Measurements from ENCODE around the gene ARHGEF4. TPM values are rescaled to one million over a fixed set of nuclear protein-coding genes. Genes with fewer than 3 reads are reported as not detected.
A peak's percentile ranks its signal among the peaks of the same experiment; 100 is the strongest.
"Not testable (repeated sequence)": the region's sequence is repeated elsewhere in the genome, so short reads cannot be mapped to it uniquely, and the experiment has no call there.

Gene ARHGEF4
- total RNA-seq, 1 donor from 2014 or later = 0.07 TPM

- Mint-ChIP-seq H3K4me1 (peaks cover 13% of the 10 kb centered on the region), H3K27me3 (peaks cover 39% of the 10 kb centered on the region), H3K9me3 (no peaks in the 10 kb centered on the region), H3K4me3 (no peak overlapping the region), H3K36me3 (ENCODE audit: low read depth) (peaks cover 4% of the 10 kb centered on the region), H3K27ac (no peak overlapping the region)
- peak; percentile 21 for DNase-seq
- intact Hi-C loops (cut with micrococcal nuclease) = loop anchor here (5.0 kb wide), 1 partner anchor 170 kb away; no protein-coding TSS in a partner anchor
These were observed 130.2 kb downstream of the ARHGEF4 start for GRCh38 chr2:130966775-130967490.

- Mint-ChIP-seq H3K36me3 (ENCODE audit: low read depth) (no peaks in the 10 kb centered on the region), H3K4me3 (no peak overlapping the region), H3K9me3 (no peaks in the 10 kb centered on the region), H3K27ac (no peak overlapping the region), H3K27me3 (peaks cover 6% of the 10 kb centered on the region), H3K4me1 (peaks cover 11% of the 10 kb centered on the region)
- DNase-seq = peak; percentile 79
- intact Hi-C loops (cut with micrococcal nuclease) = loop anchor here (1.0 to 5.0 kb wide), 2 partner anchors 120 to 148 kb away; partner anchors contain the start of gene FAM168B
These were observed 135.7 kb downstream of the ARHGEF4 start for GRCh38 chr2:130972410-130972809.

GRCh38 chr2:130975729-130976128 lies 139.0 kb downstream of the ARHGEF4 start:
- no peaks in the 10 kb centered on the region for H3K36me3 Mint-ChIP-seq (ENCODE audit: low read depth)
- intact Hi-C loops (cut with micrococcal nuclease) = no loop called here
- H3K9me3 Mint-ChIP-seq = no peaks in the 10 kb centered on the region
- peaks cover 9% of the 10 kb centered on the region for H3K4me1 Mint-ChIP-seq
- no peak overlapping the region for H3K27ac Mint-ChIP-seq
- no peak overlapping the region for H3K4me3 Mint-ChIP-seq
- no peak for DNase-seq
- peaks cover 6% of the 10 kb centered on the region for H3K27me3 Mint-ChIP-seq

GRCh38 chr2:130976591-130977237 lies 140.0 kb downstream of the ARHGEF4 start:
- no peaks in the 10 kb centered on the region for H3K9me3 Mint-ChIP-seq
- no peaks in the 10 kb centered on the region for H3K36me3 Mint-ChIP-seq (ENCODE audit: low read depth)
- H3K27me3 Mint-ChIP-seq = peaks cover 7% of the 10 kb centered on the region
- no peak overlapping the region for H3K4me3 Mint-ChIP-seq
- peaks cover 9% of the 10 kb centered on the region for H3K4me1 Mint-ChIP-seq
- H3K27ac Mint-ChIP-seq = no peak overlapping the region
- DNase-seq = no peak
- intact Hi-C loops (cut with micrococcal nuclease) = no loop called here

GRCh38 chr2:130977461-130978050 lies 140.8 kb downstream of the ARHGEF4 start:
- intact Hi-C loops (cut with micrococcal nuclease) = no loop called here
- Mint-ChIP-seq H3K4me1 (peaks cover 3% of the 10 kb centered on the region), H3K27ac (no peak overlapping the region), H3K9me3 (no peaks in the 10 kb centered on the region), H3K36me3 (ENCODE audit: low read depth) (no peaks in the 10 kb centered on the region), H3K27me3 (peaks cover 9% of the 10 kb centered on the region), H3K4me3 (no peak overlapping the region)
- DNase-seq = no peak

GRCh38 chr2:130981667-130982066 lies 145.0 kb downstream of the ARHGEF4 start:
- peaks cover 8% of the 10 kb centered on the region for H3K4me1 Mint-ChIP-seq

GRCh38 chr2:130985206-130985780 lies 148.6 kb downstream of the ARHGEF4 start:
- intact Hi-C loops (cut with micrococcal nuclease) = no loop called here
- H3K27me3 Mint-ChIP-seq = peaks cover 15% of the 10 kb centered on the region
- peaks cover 8% of the 10 kb centered on the region for H3K4me1 Mint-ChIP-seq
- H3K9me3 Mint-ChIP-seq = no peaks in the 10 kb centered on the region
- DNase-seq = no peak
- no peaks in the 10 kb centered on the region for H3K36me3 Mint-ChIP-seq (ENCODE audit: low read depth)
- H3K4me3 Mint-ChIP-seq = no peak overlapping the region
- no peak overlapping the region for H3K27ac Mint-ChIP-seq

More at GRCh38 chr2:130981667-130982066, 145.0 kb downstream of the ARHGEF4 start:
- intact Hi-C loops (cut with micrococcal nuclease) = no loop called here
- DNase-seq = no peak
- Mint-ChIP-seq H3K27me3 (peaks cover 10% of the 10 kb centered on the region), H3K4me3 (no peak overlapping the region), H3K9me3 (no peaks in the 10 kb centered on the region), H3K36me3 (ENCODE audit: low read depth) (no peaks in the 10 kb centered on the region), H3K27ac (no peak overlapping the region)

GRCh38 chr2:130985831-130986649 lies 149.3 kb downstream of the ARHGEF4 start:
- no peaks in the 10 kb centered on the region for H3K9me3 Mint-ChIP-seq

GRCh38 chr2:130986890-130987493 lies 150.3 kb downstream of the ARHGEF4 start:
- H3K36me3 Mint-ChIP-seq (ENCODE audit: low read depth) = no peaks in the 10 kb centered on the region
- H3K27ac Mint-ChIP-seq = no peak overlapping the region
- intact Hi-C loops (cut with micrococcal nuclease) = no loop called here
- H3K4me1 Mint-ChIP-seq = peaks cover 8% of the 10 kb centered on the region
- H3K9me3 Mint-ChIP-seq = no peaks in the 10 kb centered on the region
- peaks cover 8% of the 10 kb centered on the region for H3K27me3 Mint-ChIP-seq
- H3K4me3 Mint-ChIP-seq = no peak overlapping the region
- no peak for DNase-seq

More at GRCh38 chr2:130985831-130986649, 149.3 kb downstream of the ARHGEF4 start:
- Mint-ChIP-seq H3K27ac (no peak overlapping the region), H3K4me1 (peaks cover 8% of the 10 kb centered on the region), H3K36me3 (ENCODE audit: low read depth) (no peaks in the 10 kb centered on the region), H3K27me3 (peaks cover 12% of the 10 kb centered on the region), H3K4me3 (no peak overlapping the region)
- DNase-seq = no peak
- intact Hi-C loops (cut with micrococcal nuclease) = no loop called here

- no peak for DNase-seq
- Mint-ChIP-seq H3K4me1 (peaks cover 8% of the 10 kb centered on the region), H3K9me3 (no peaks in the 10 kb centered on the region), H3K4me3 (no peak overlapping the region), H3K27me3 (peaks cover 5% of the 10 kb centered on the region), H3K36me3 (ENCODE audit: low read depth) (no peaks in the 10 kb centered on the region), H3K27ac (no peak overlapping the region)
- intact Hi-C loops (cut with micrococcal nuclease) = no loop called here
These were observed 151.1 kb downstream of the ARHGEF4 start for GRCh38 chr2:130987519-130988425.

- H3K4me1 Mint-ChIP-seq; H3K4me3 Mint-ChIP-seq; H3K36me3 Mint-ChIP-seq (ENCODE audit: low read depth); DNase-seq; intact Hi-C loops (cut with micrococcal nuclease); H3K27ac Mint-ChIP-seq; H3K9me3 Mint-ChIP-seq: not testable (repeated sequence)
- H3K27me3 Mint-ChIP-seq = peaks cover 22% of the 10 kb centered on the region
These were observed 154.7 kb downstream of the ARHGEF4 start for GRCh38 chr2:130991446-130991845.

GRCh38 chr2:130992003-130992402 lies 155.3 kb downstream of the ARHGEF4 start:
- not testable (repeated sequence) for H3K27ac Mint-ChIP-seq

More at GRCh38 chr2:130992003-130992402, 155.3 kb downstream of the ARHGEF4 start:
- H3K36me3 Mint-ChIP-seq (ENCODE audit: low read depth); DNase-seq; H3K4me1 Mint-ChIP-seq; H3K9me3 Mint-ChIP-seq; intact Hi-C loops (cut with micrococcal nuclease); H3K4me3 Mint-ChIP-seq: not testable (repeated sequence)
- H3K27me3 Mint-ChIP-seq = peaks cover 22% of the 10 kb centered on the region

Measured in activated CD4-positive, alpha-beta T cell treated with anti-CD3 and anti-CD28 coated beads, Interleukin-2, amount 10 ng/mL, durations not matched to agents 24 days and 14 days (primary cell).